H9 (cell line): Measurements from ENCODE around the gene GGT5. TPM values are rescaled to one million over a fixed set of nuclear protein-coding genes. Genes with fewer than 3 reads are reported as not detected.
"Not testable (repeated sequence)": the region's sequence is repeated elsewhere in the genome, so short reads cannot be mapped to it uniquely, and the experiment has no call there.

Experiments
- DNase-seq: peaks from one replicate; pipeline ENCODE4 v3.0.0-alpha.2; 2017
- H2AFZ ChIP-seq: one replicate; pipeline ENCODE4 v1.6.1; 2013; ENCODE audit warnings: mild to moderate bottlenecking, low read length, control low read depth, moderate library complexity
- H2AK5ac ChIP-seq: 2 replicates; pipeline ENCODE4 v1.6.1; 2013; ENCODE audit warnings: low read length, control low read depth, mixed read lengths; ENCODE audit not compliant: insufficient read length
- H2BK120ac ChIP-seq: one replicate; pipeline ENCODE4 v1.6.1; 2013; ENCODE audit warnings: low read depth, mild to moderate bottlenecking, low read length, control low read depth, inconsistent platforms; ENCODE audit not compliant: poor library complexity, severe bottlenecking
- H2BK12ac ChIP-seq: 2 replicates; pipeline ENCODE4 v1.6.1; 2013; ENCODE audit warnings: low read length, control low read depth, mixed read lengths, low read depth; ENCODE audit not compliant: insufficient read length
- H2BK15ac ChIP-seq: 2 replicates; pipeline ENCODE4 v1.6.1; 2013; ENCODE audit warnings: low read depth, low read length, control low read depth
- H2BK20ac ChIP-seq: one replicate; pipeline ENCODE4 v1.6.1; 2013; ENCODE audit warnings: low read depth, mild to moderate bottlenecking, low read length, control low read depth, inconsistent platforms; ENCODE audit not compliant: poor library complexity, severe bottlenecking
- H2BK5ac ChIP-seq: 2 replicates; pipeline ENCODE4 v1.6.1; 2013; ENCODE audit warnings: low read length, control low read depth, mixed read lengths; ENCODE audit not compliant: insufficient read length
- H3K14ac ChIP-seq: 2 replicates; pipeline ENCODE4 v1.6.1; 2013; ENCODE audit warnings: low read length, control low read depth; ENCODE audit not compliant: insufficient read depth
- H3K18ac ChIP-seq: 2 replicates; pipeline ENCODE4 v1.6.1; 2013; ENCODE audit warnings: low read depth, mild to moderate bottlenecking, mixed read lengths, low read length, control low read depth; ENCODE audit not compliant: insufficient read length
- H3K23ac ChIP-seq: 2 replicates; pipeline ENCODE4 v1.6.1; 2013; ENCODE audit warnings: low read length, control low read depth, mixed read lengths, low read depth; ENCODE audit not compliant: insufficient read length
- H3K23me2 ChIP-seq: 2 replicates; pipeline ENCODE4 v1.6.1; 2013; ENCODE audit warnings: low read depth, mild to moderate bottlenecking, mixed read lengths, low read length, control low read depth; ENCODE audit not compliant: insufficient read length, poor library complexity, severe bottlenecking
- H3K27ac ChIP-seq: 2 replicates; pipeline ENCODE4 v1.5.1; 2013; ENCODE audit warnings: low read length, control low read depth, mixed read lengths, low read depth; ENCODE audit not compliant: insufficient read length
- H3K27me3 ChIP-seq: 2 replicates; pipeline ENCODE4 v1.6.1; 2013; ENCODE audit warnings: low read length, control low read depth, inconsistent platforms; ENCODE audit not compliant: insufficient read depth
- H3K4ac ChIP-seq: 2 replicates; pipeline ENCODE4 v1.6.1; 2013; ENCODE audit warnings: low read depth, mild to moderate bottlenecking, control low read depth, inconsistent platforms, low read length, moderate library complexity
- H3K4me1 ChIP-seq: 2 replicates; pipeline ENCODE4 v1.6.1; 2013; ENCODE audit warnings: low read length, control low read depth, inconsistent platforms; ENCODE audit not compliant: insufficient read depth
- H3K4me2 ChIP-seq: 2 replicates; pipeline ENCODE4 v1.6.1; 2013; ENCODE audit warnings: low read length, control low read depth, mixed read lengths; ENCODE audit not compliant: insufficient read length, insufficient read depth
- H3K56ac ChIP-seq: 2 replicates; pipeline ENCODE4 v1.6.1; 2013; ENCODE audit warnings: low read depth, mild to moderate bottlenecking, mixed read lengths, low read length, control low read depth; ENCODE audit not compliant: insufficient read length
- H3K79me1 ChIP-seq: 2 replicates; pipeline ENCODE4 v1.6.1; 2013; ENCODE audit warnings: low read depth, mild to moderate bottlenecking, moderate library complexity, low read length, control low read depth, inconsistent platforms; ENCODE audit not compliant: insufficient read depth, poor library complexity, severe bottlenecking
- H3K79me2 ChIP-seq: 2 replicates; pipeline ENCODE4 v1.6.1; 2013; ENCODE audit warnings: low read length, control low read depth, inconsistent platforms; ENCODE audit not compliant: insufficient read depth
- H3K9ac ChIP-seq: 2 replicates; pipeline ENCODE4 v1.6.1; 2013; ENCODE audit warnings: low read length, control low read depth, mixed read lengths; ENCODE audit not compliant: insufficient read length; ENCODE audit errors: extremely low read depth
- H3K9me3 ChIP-seq: one replicate; pipeline ENCODE4 v1.6.1; 2013; ENCODE audit warnings: low read depth, low read length, inconsistent platforms; ENCODE audit not compliant: control insufficient read depth
- H3T11ph ChIP-seq: one replicate; pipeline ENCODE4 v1.6.1; 2013; ENCODE audit warnings: mild to moderate bottlenecking, low read length, control low read depth, inconsistent platforms
- H4K20me1 ChIP-seq: one replicate; pipeline ENCODE4 v1.6.1; 2013; ENCODE audit not compliant: control insufficient read depth, insufficient read length, insufficient read depth
- H4K5ac ChIP-seq: 2 replicates; pipeline ENCODE4 v1.6.1; 2013; ENCODE audit warnings: low read depth, mild to moderate bottlenecking, mixed read lengths, low read length, control low read depth; ENCODE audit not compliant: insufficient read length
- H4K8ac ChIP-seq: replicated peaks from 2 replicates; pipeline ENCODE4 v1.6.1; 2013; ENCODE audit warnings: low read length, control low read depth, mixed read lengths, low read depth; ENCODE audit not compliant: insufficient read length
- H4K91ac ChIP-seq: 2 replicates; pipeline ENCODE4 v1.6.1; 2013; ENCODE audit warnings: low read depth, mild to moderate bottlenecking, moderate library complexity, mixed read lengths, low read length, control low read depth; ENCODE audit not compliant: insufficient read length
- H3K27ac Mint-ChIP-seq, 3 experiments: 2 replicates in 2 of 3; 3 replicates in 1 of 3; pipeline ENCODE4 v1.8.0; 2020 to 2021; ENCODE audit warnings: mixed read lengths in 3 of 3, mild to moderate bottlenecking in 1 of 3, moderate library complexity in 1 of 3
- H3K27me3 Mint-ChIP-seq: 2 replicates; pipeline ENCODE4 v1.8.0; 2021; ENCODE audit warnings: low read depth, mild to moderate bottlenecking, moderate library complexity, mixed read lengths
- H3K36me3 Mint-ChIP-seq, 3 experiments: 2 replicates in 2 of 3; 3 replicates in 1 of 3; pipeline ENCODE4 v1.8.0; 2020 to 2021; ENCODE audit warnings: low read depth in 3 of 3, mixed read lengths in 3 of 3; ENCODE audit not compliant: insufficient read depth in 1 of 3
- H3K4me1 Mint-ChIP-seq, 2 experiments: 2 replicates each; pipeline ENCODE4 v1.8.0; 2020; ENCODE audit warnings: mixed read lengths in 2 of 2
- H3K4me3 Mint-ChIP-seq, 2 experiments: 2 replicates in 1 of 2; 3 replicates in 1 of 2; pipeline ENCODE4 v1.8.0; 2020 to 2021; ENCODE audit warnings: mild to moderate bottlenecking in 2 of 2, mixed read lengths in 2 of 2, moderate library complexity in 1 of 2
- H3K9me3 Mint-ChIP-seq, 2 experiments: 2 replicates in 1 of 2; 3 replicates in 1 of 2; pipeline ENCODE4 v1.8.0; 2020; ENCODE audit warnings: mild to moderate bottlenecking in 2 of 2, mixed read lengths in 2 of 2, moderate library complexity in 1 of 2
- WGBS: extraction: QIAGEN DNeasy Blood & Tissue Kit; methylation state at CpG from one replicate; pipeline ENCODE4 v1.1.7; 2013; ENCODE audit warnings: missing lambda C conversion rate, low lambda C conversion rate, mixed read lengths; ENCODE audit not compliant: insufficient read length; ENCODE audit errors: extremely low coverage; 5-methylcytosine and 5-hydroxymethylcytosine counted together
- total RNA-seq: library from RNA; stranded (reverse); gene quantifications from 2 replicates; pipeline ENCODE4 v1.2.1, GENCODE V29; 2021

Gene GGT5
- total RNA-seq, 1 experiment from 2014 or later, result 0.20 TPM

DNA sequence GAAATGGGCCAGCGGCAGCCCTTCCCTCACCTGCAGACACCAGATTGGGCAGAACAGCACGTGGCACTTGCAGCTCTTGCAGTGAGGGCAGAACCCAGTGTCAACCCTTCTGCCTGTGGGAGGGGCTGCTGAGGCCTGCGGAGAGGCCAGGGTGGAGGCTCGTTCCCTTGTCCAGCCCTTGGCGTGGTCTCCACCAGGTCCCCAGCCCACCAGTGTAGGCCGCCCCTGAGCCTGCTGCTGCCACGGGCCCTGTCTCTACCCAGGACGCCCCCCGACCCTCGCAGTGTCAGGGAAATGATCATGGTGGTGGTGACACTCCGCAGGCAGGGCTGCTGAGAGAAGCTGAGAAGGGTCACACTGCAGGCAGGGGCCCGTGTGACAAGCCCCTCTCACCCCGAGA lies 11.3 kb upstream of the GGT5 start:
- not testable (repeated sequence) for H3T11ph ChIP-seq, H3K79me2 ChIP-seq, H2BK5ac ChIP-seq, H3K27ac ChIP-seq, H3K56ac ChIP-seq, H3K4me1 Mint-ChIP-seq, H3K4me1 ChIP-seq, H4K5ac ChIP-seq, H2BK12ac ChIP-seq, H2AFZ ChIP-seq, H4K8ac ChIP-seq, H3K9ac ChIP-seq, H2BK15ac ChIP-seq, H3K36me3 Mint-ChIP-seq, H3K9me3 Mint-ChIP-seq, H3K23ac ChIP-seq, H3K4me2 ChIP-seq, H2BK120ac ChIP-seq, H3K9me3 ChIP-seq, H3K18ac ChIP-seq, H3K4ac ChIP-seq, H3K27me3 Mint-ChIP-seq, H3K4me3 Mint-ChIP-seq, DNase-seq, H2BK20ac ChIP-seq, H3K23me2 ChIP-seq, H3K27ac Mint-ChIP-seq, H2AK5ac ChIP-seq, H3K27me3 ChIP-seq, H4K20me1 ChIP-seq, H3K79me1 ChIP-seq, H3K14ac ChIP-seq, H4K91ac ChIP-seq
- WGBS, result no CpG with 5 or more reads among the region's 13 CpGs

DNA sequence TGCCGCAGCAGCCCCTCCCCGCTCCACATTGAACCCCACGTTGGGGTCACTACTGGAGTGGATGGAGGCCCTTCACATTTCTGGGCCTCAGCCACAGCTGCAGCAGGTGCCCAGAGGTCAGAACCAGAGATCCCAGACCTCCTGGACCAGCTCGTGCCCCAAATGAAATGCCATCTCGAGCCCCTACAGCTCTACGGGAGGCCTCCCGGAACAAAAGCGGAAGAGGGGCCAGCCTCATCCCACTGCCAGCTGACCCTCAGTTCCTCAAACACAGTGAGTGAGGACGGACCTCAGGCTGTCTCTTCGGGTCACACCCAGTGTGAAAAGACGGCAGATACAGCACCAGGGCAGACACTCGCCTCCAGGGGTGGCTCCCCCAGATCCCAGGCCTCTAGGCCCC lies 8.2 kb upstream of the GGT5 start:
- not testable (repeated sequence) for H2BK120ac ChIP-seq, H3K79me2 ChIP-seq, H4K5ac ChIP-seq, H3K23ac ChIP-seq, H4K20me1 ChIP-seq, H3K14ac ChIP-seq, H3K9me3 ChIP-seq, H3K9ac ChIP-seq, H2AK5ac ChIP-seq, H3K27me3 ChIP-seq, H3T11ph ChIP-seq, H3K18ac ChIP-seq, H4K8ac ChIP-seq, H3K4me1 Mint-ChIP-seq, H2BK20ac ChIP-seq, H3K36me3 Mint-ChIP-seq, H2AFZ ChIP-seq, H3K79me1 ChIP-seq, H4K91ac ChIP-seq, H3K23me2 ChIP-seq, H2BK15ac ChIP-seq, H3K4me3 Mint-ChIP-seq, H3K4me1 ChIP-seq, H3K4me2 ChIP-seq, H3K9me3 Mint-ChIP-seq, H3K27me3 Mint-ChIP-seq, H3K27ac ChIP-seq, H3K56ac ChIP-seq, H2BK12ac ChIP-seq, H2BK5ac ChIP-seq, H3K4ac ChIP-seq
- H3K27ac Mint-ChIP-seq, result peak overlapping the region in 1 of 3 experiments; percentile 89; a peak in 1 of 7 replicates
- peak; percentile 3 for DNase-seq
- WGBS, result no CpG with 5 or more reads among the region's 12 CpGs
